Peyer's patch (tissue), 4 donors: ENCODE results near the gene SMIM10L2A. TPM values are rescaled to one million over a fixed set of nuclear protein-coding genes. Genes with fewer than 3 reads are reported as not detected.

Experiments used
- DNase-seq, 3 donors: peaks; one replicate each; pipeline ENCODE4 v3.0.0-alpha.2; 2017 to 2019
- H3K27ac ChIP-seq, 4 donors: fragments of 200-600 bp; sonication (generic); one replicate each; pipeline ENCODE4 v1.5.1; 2016 to 2019
- H3K27me3 ChIP-seq, 2 donors: fragments of 200-600 bp; sonication (generic); one replicate each; pipeline ENCODE4 v1.5.1; 2019
- H3K36me3 ChIP-seq, 3 donors: fragments of 200-600 bp; sonication (generic); one replicate each; pipeline ENCODE4 v1.5.1; 2016 to 2019
- H3K4me1 ChIP-seq, 4 donors: fragments of 200-600 bp; sonication (generic); one replicate each; pipeline ENCODE4 v1.5.1; 2016 to 2019
- H3K4me3 ChIP-seq, 4 donors: fragments of 200-600 bp; sonication (generic); 1 replicate in 3 of 4; 2 replicates in 1 of 4; pipeline ENCODE4 v1.5.1; 2016 to 2019; ENCODE audit warnings: mild to moderate bottlenecking in 1 of 4
- H3K9me3 ChIP-seq, 4 donors: fragments of 200-600 bp; sonication (generic); one replicate each; pipeline ENCODE4 v1.5.1; 2016 to 2019; ENCODE audit warnings: mild to moderate bottlenecking in 1 of 4
- CTCF ChIP-seq, 6 experiments: fragments of 450-650 bp in 4 of 6; fragments of 200-600 bp in 2 of 6; sonication (generic) in 1 of 6; IDR thresholded peaks; one replicate each; pipeline ENCODE4 v1.5.1; 2017 to 2019; ENCODE audit warnings: antibody characterized with exemption in 6 of 6, mild to moderate bottlenecking in 3 of 6, moderate library complexity in 1 of 6
- POLR2A ChIP-seq, 2 donors: fragments of 450-650 bp; IDR thresholded peaks; one replicate each; pipeline ENCODE4 v1.5.1; 2017; ENCODE audit warnings: antibody characterized with exemption in 2 of 2, mild to moderate bottlenecking in 2 of 2, moderate library complexity in 2 of 2
- total RNA-seq, 4 donors: library from RNA; depleted of rRNA; stranded (reverse); fragments of >200 nt; gene quantifications; one replicate each; pipeline ENCODE4 v1.1.0, GENCODE V29; 2016

SMIM10L2A gene
- total RNA-seq, 4 donors from 2014 or later = 0.35 to 1.2 TPM; not detected in 2

GRCh38 chrX:135388841-135389240, 32.9 kb upstream of the SMIM10L2A start:
- no peak overlapping the region for H3K27ac ChIP-seq
- no peak for DNase-seq
- no peaks in the 10 kb centered on the region for H3K9me3 ChIP-seq
- no peaks in the 10 kb centered on the region for H3K36me3 ChIP-seq
- H3K27me3 ChIP-seq = no peaks in the 10 kb centered on the region
- no peak for TF ChIP-seq POLR2A (IDR thresholded peaks at IDR 0.05)
- TF ChIP-seq CTCF (IDR thresholded peaks at IDR 0.05) = no peak
- H3K4me3 ChIP-seq = no peak overlapping the region
- H3K4me1 ChIP-seq = no peaks in the 10 kb centered on the region

GRCh38 chrX:135389243-135389642, 32.5 kb upstream of the SMIM10L2A start:
- no peak for TF ChIP-seq POLR2A (IDR thresholded peaks at IDR 0.05)
- TF ChIP-seq CTCF (IDR thresholded peaks at IDR 0.05) = no peak
- no peak overlapping the region for H3K4me3 ChIP-seq
- no peak overlapping the region for H3K27ac ChIP-seq
- H3K9me3 ChIP-seq = no peaks in the 10 kb centered on the region
- no peaks in the 10 kb centered on the region for H3K36me3 ChIP-seq
- no peaks in the 10 kb centered on the region for H3K4me1 ChIP-seq
- H3K27me3 ChIP-seq = no peaks in the 10 kb centered on the region
- no peak for DNase-seq

GRCh38 chrX:135389717-135390116, 32.0 kb upstream of the SMIM10L2A start:
- no peaks in the 10 kb centered on the region for H3K27me3 ChIP-seq
- no peak for TF ChIP-seq POLR2A (IDR thresholded peaks at IDR 0.05)
- TF ChIP-seq CTCF (IDR thresholded peaks at IDR 0.05) = no peak
- H3K36me3 ChIP-seq = no peaks in the 10 kb centered on the region
- no peaks in the 10 kb centered on the region for H3K9me3 ChIP-seq
- H3K4me1 ChIP-seq = no peaks in the 10 kb centered on the region
- no peak overlapping the region for H3K4me3 ChIP-seq
- no peak overlapping the region for H3K27ac ChIP-seq
- no peak for DNase-seq

- Histone ChIP-seq H3K9me3 (no peaks in the 10 kb centered on the region), H3K27me3 (no peaks in the 10 kb centered on the region), H3K4me1 (no peaks in the 10 kb centered on the region), H3K36me3 (no peaks in the 10 kb centered on the region), H3K4me3 (no peak overlapping the region), H3K27ac (no peak overlapping the region)
- no peak for DNase-seq
- no peak for TF ChIP-seq POLR2A (IDR thresholded peaks at IDR 0.05)
- TF ChIP-seq CTCF (IDR thresholded peaks at IDR 0.05) = no peak
Measured at GRCh38 chrX:135391734-135392133, 30.0 kb upstream of the SMIM10L2A start.

GRCh38 chrX:135393051-135393450, 28.7 kb upstream of the SMIM10L2A start:
- Histone ChIP-seq H3K27ac (no peak overlapping the region), H3K36me3 (no peaks in the 10 kb centered on the region), H3K27me3 (no peaks in the 10 kb centered on the region), H3K4me1 (no peaks in the 10 kb centered on the region), H3K9me3 (no peaks in the 10 kb centered on the region), H3K4me3 (no peak overlapping the region)
- TF ChIP-seq POLR2A (IDR thresholded peaks at IDR 0.05) (no peak), CTCF (IDR thresholded peaks at IDR 0.05) (no peak)
- no peak for DNase-seq

- H3K27ac ChIP-seq = no peak overlapping the region
- no peak for DNase-seq
- H3K9me3 ChIP-seq = no peaks in the 10 kb centered on the region
- TF ChIP-seq POLR2A (IDR thresholded peaks at IDR 0.05) = no peak
- TF ChIP-seq CTCF (IDR thresholded peaks at IDR 0.05) = no peak
- no peaks in the 10 kb centered on the region for H3K4me1 ChIP-seq
- H3K27me3 ChIP-seq = no peaks in the 10 kb centered on the region
- no peaks in the 10 kb centered on the region for H3K36me3 ChIP-seq
- no peak overlapping the region for H3K4me3 ChIP-seq
Measured at GRCh38 chrX:135395064-135395463, 26.7 kb upstream of the SMIM10L2A start.
